IMR-90 (cell line): ENCODE data around the gene NF2. TPM values are rescaled to one million over a fixed set of nuclear protein-coding genes. Genes with fewer than 3 reads are reported as not detected.

Experiments
- microRNA-seq, 2 experiments: library from miRNA; stranded (forward) in 1 of 2; unstranded in 1 of 2; fragments of 10-50 nt in 1 of 2; fragments of <30 nt in 1 of 2; gene quantifications in 1 of 2; microRNA quantifications in 1 of 2; one replicate each; pipeline versions ENCODE3 to v1.1.0; 2013 to 2020; ENCODE audit not compliant: insufficient read depth in 1 of 2, insufficient read length in 1 of 2, unreplicated experiment in 1 of 2
- polyA plus RNA-seq, 3 experiments: library from polyadenylated mRNA; depleted of rRNA; stranded (reverse); fragments of >200 nt; gene quantifications; 2 replicates each; pipeline ENCODE4 v1.2.3, GENCODE V29; 2012; ENCODE audit warnings: low replicate concordance in 1 of 3
- small RNA-seq, 5 experiments: library from RNA; depleted of rRNA; stranded (forward); fragments of <200 nt; gene quantifications; one replicate each; pipeline ENCODE3, GENCODE V24; 2012
- total RNA-seq: library from RNA; depleted of rRNA; stranded (reverse); fragments of >200 nt; gene quantifications from 2 replicates; pipeline ENCODE4 v1.2.3, GENCODE V29; 2012; rRNA removed

The NF2 gene
- total and polyA plus RNA-seq, 2 of the 4 experiments (the other 2 are of a cell fraction): 59.0 to 151 TPM

Small RNA genes within 50 kb of the gene (microRNA-seq; reads per million reads assigned to microRNA genes)
- not detected for gene AC004882.2 (ENCODE audit: insufficient read depth, insufficient read length)

Small RNA genes within 50 kb of the gene (small RNA-seq; reads per million reads assigned to genes)
- 0 reads per million in 5 experiments for gene AC004882.2

Other genes starting within 250 kb of the NF2 start
- 65.5 and 70.8 TPM in 2 replicates for gene AP1B1, start 215.1 kb upstream of the NF2 start, total RNA-seq
- gene AP1B1, start 215.1 kb upstream of the NF2 start, polyA plus RNA-seq (2012; rRNA removed): 55.7 and 62.3 TPM in 2 replicates
- gene RFPL1, start 165.1 kb upstream of the NF2 start, total RNA-seq: not detected in 2 replicates
- not detected in 2 replicates for gene RFPL1, start 165.1 kb upstream of the NF2 start, polyA plus RNA-seq (2012; rRNA removed)
- gene NEFH, start 123.4 kb upstream of the NF2 start, total RNA-seq: 1.3 and 1.7 TPM in 2 replicates
- gene NEFH, start 123.4 kb upstream of the NF2 start, polyA plus RNA-seq (2012; rRNA removed): 2.7 and 2.9 TPM in 2 replicates
- gene THOC5, start 49.9 kb upstream of the NF2 start, total RNA-seq: 61.1 and 73.7 TPM in 2 replicates
- gene THOC5, start 49.9 kb upstream of the NF2 start, polyA plus RNA-seq (2012; rRNA removed): 56.8 and 68.4 TPM in 2 replicates
- 61.4 and 68.3 TPM in 2 replicates for gene NIPSNAP1, start 22.5 kb upstream of the NF2 start, total RNA-seq
- gene NIPSNAP1, start 22.5 kb upstream of the NF2 start, polyA plus RNA-seq (2012; rRNA removed): 64.6 and 69.7 TPM in 2 replicates
- under 0.01 TPM in 2 replicates for gene CABP7, start 116.4 kb downstream of the NF2 start, total RNA-seq
- gene CABP7, start 116.4 kb downstream of the NF2 start, polyA plus RNA-seq (2012; rRNA removed): 0.03 and 0.06 TPM in 2 replicates
- 16.1 and 21.7 TPM in 2 replicates for gene ZMAT5, start 163.4 kb downstream of the NF2 start, total RNA-seq
- gene ZMAT5, start 163.4 kb downstream of the NF2 start, polyA plus RNA-seq (2012; rRNA removed): 31.8 and 33.7 TPM in 2 replicates
- gene UQCR10, start 163.7 kb downstream of the NF2 start, total RNA-seq: 103 and 131 TPM in 2 replicates
- 260 and 285 TPM in 2 replicates for gene UQCR10, start 163.7 kb downstream of the NF2 start, polyA plus RNA-seq (2012; rRNA removed)
- 38.6 and 40.0 TPM in 2 replicates for gene ASCC2, start 234.6 kb downstream of the NF2 start, total RNA-seq
- gene ASCC2, start 234.6 kb downstream of the NF2 start, polyA plus RNA-seq (2012; rRNA removed): 62.2 and 69.3 TPM in 2 replicates